Endothelial cell of umbilical vein (primary cell): ENCODE measurements around the gene PPFIBP2.

Experiments used
- EZH2 ChIP-seq: IDR thresholded peaks from 2 replicates; pipeline ENCODE4 v1.6.1; 2012; ENCODE audit warnings: borderline replicate concordance, low read depth, mild to moderate bottlenecking, moderate library complexity, low read length, inconsistent platforms; ENCODE audit not compliant: severe bottlenecking
- POLR2A ChIP-seq: IDR thresholded peaks from 2 replicates; pipeline ENCODE4 v1.6.1; 2012; ENCODE audit warnings: low read depth, mild to moderate bottlenecking, control low read depth, low read length
- POLR2AphosphoS5 ChIP-seq: IDR thresholded peaks from 2 replicates; pipeline ENCODE4 v1.6.1; 2012; ENCODE audit warnings: low read depth, mild to moderate bottlenecking, control low read depth, low read length, moderate library complexity; ENCODE audit not compliant: insufficient read depth
- TF ChIP-seq, protein P1 (sequence below), 2 donors: IDR thresholded peaks; 1 replicate in 1 of 2; 2 replicates in 1 of 2; pipeline ENCODE4 v1.5.1; 2011; ENCODE audit warnings: low read length in 2 of 2, mild to moderate bottlenecking in 2 of 2, moderate library complexity in 2 of 2, control low read depth in 1 of 2, inconsistent platforms in 1 of 2, low read depth in 1 of 2; ENCODE audit not compliant: insufficient read depth in 1 of 2; ENCODE audit errors: extremely low read depth in 1 of 2
- TF ChIP-seq, protein P2 (sequence below): IDR thresholded peaks from 2 replicates; pipeline ENCODE4 v1.6.1; 2011; ENCODE audit not compliant: insufficient read depth, insufficient read length

DNA sequence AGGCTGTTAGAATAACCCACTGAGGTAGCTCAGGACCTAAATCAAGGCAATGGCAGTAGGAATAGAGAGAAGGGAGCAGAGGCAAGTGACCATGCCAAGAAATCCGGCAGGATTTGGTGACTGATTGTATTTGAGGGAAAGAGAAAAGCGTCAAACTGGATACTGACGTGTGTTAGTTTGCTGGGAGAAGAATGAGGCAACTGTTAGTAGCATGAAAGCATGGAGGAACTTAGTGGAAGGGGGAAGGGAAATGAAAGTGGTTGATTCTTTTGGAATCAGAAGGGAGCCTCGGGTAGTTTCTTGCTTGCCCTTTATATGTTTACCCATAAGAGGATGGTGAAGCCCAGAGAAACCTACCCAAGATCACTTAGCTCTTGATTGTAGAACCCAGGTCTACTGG lies 8.3 kb downstream of the PPFIBP2 start:
- TF ChIP-seq, protein P1, sequence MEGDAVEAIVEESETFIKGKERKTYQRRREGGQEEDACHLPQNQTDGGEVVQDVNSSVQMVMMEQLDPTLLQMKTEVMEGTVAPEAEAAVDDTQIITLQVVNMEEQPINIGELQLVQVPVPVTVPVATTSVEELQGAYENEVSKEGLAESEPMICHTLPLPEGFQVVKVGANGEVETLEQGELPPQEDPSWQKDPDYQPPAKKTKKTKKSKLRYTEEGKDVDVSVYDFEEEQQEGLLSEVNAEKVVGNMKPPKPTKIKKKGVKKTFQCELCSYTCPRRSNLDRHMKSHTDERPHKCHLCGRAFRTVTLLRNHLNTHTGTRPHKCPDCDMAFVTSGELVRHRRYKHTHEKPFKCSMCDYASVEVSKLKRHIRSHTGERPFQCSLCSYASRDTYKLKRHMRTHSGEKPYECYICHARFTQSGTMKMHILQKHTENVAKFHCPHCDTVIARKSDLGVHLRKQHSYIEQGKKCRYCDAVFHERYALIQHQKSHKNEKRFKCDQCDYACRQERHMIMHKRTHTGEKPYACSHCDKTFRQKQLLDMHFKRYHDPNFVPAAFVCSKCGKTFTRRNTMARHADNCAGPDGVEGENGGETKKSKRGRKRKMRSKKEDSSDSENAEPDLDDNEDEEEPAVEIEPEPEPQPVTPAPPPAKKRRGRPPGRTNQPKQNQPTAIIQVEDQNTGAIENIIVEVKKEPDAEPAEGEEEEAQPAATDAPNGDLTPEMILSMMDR (IDR thresholded peaks at IDR 0.05; ENCODE audit: extremely low read depth in 1 of 2, insufficient read depth in 1 of 2, low read depth in 1 of 2, low read length in 2 of 2), result no peak
- TF ChIP-seq POLR2A, result no peak
- TF ChIP-seq POLR2AphosphoS5, result no peak
- TF ChIP-seq, protein P2, sequence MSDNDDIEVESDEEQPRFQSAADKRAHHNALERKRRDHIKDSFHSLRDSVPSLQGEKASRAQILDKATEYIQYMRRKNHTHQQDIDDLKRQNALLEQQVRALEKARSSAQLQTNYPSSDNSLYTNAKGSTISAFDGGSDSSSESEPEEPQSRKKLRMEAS, result no peak
- TF ChIP-seq EZH2, result no peak
